Cardiac muscle cell (in vitro differentiated cells and primary cell): ENCODE measurements around the gene PSMC1. TPM values are rescaled to one million over a fixed set of nuclear protein-coding genes. Genes with fewer than 3 reads are reported as not detected.
"Not testable (repeated sequence)": the region's sequence is repeated elsewhere in the genome, so short reads cannot be mapped to it uniquely, and the experiment has no call there.

ENCODE experiments used
- DNase-seq, 2 donors: peaks; one replicate each; pipeline versions ENCODE4 v3.0.0 to v3.0.0-alpha.2; 2010 to 2017; ENCODE audit warnings: low read depth in 1 of 2, low spot score in 1 of 2
- H3K27ac ChIP-seq: fragments of 200-600 bp; sonication (generic); 2 replicates; pipeline ENCODE4 v1.5.1; 2016
- H3K27me3 ChIP-seq: fragments of 200-600 bp; sonication (generic); 2 replicates; pipeline ENCODE4 v1.6.0; 2016; ENCODE audit warnings: control low read depth
- H3K36me3 ChIP-seq: fragments of 200-600 bp; sonication (generic); 2 replicates; pipeline ENCODE4 v1.5.1; 2016; ENCODE audit warnings: control low read depth
- H3K4me1 ChIP-seq: fragments of 200-600 bp; sonication (generic); 2 replicates; pipeline ENCODE4 v1.8.1; 2017; ENCODE audit warnings: low read depth, mild to moderate bottlenecking, mixed run types
- H3K4me3 ChIP-seq: fragments of 200-600 bp; sonication (generic); 2 replicates; pipeline ENCODE4 v1.5.1; 2016; ENCODE audit warnings: mild to moderate bottlenecking
- H3K9me3 ChIP-seq: fragments of 200-600 bp; sonication (generic); 2 replicates; pipeline ENCODE4 v1.5.1; 2017; ENCODE audit warnings: low read depth, mild to moderate bottlenecking, control low read depth
- CTCF ChIP-seq: IDR thresholded peaks from 2 replicates; pipeline ENCODE4 v1.5.1; 2012; ENCODE audit warnings: low read depth, mild to moderate bottlenecking, low read length
- polyA plus RNA-seq: library from polyadenylated mRNA; unstranded; fragments of >200 nt; fragmentation: Nextera tagmentation; extraction: Ambion mirVana; gene quantifications from 2 replicates; pipeline ENCODE4 v1.2.1, GENCODE V29; 2016
- total RNA-seq: library from RNA; depleted of rRNA; stranded (reverse); fragments of >200 nt; gene quantifications from 2 replicates; pipeline ENCODE4 v1.2.3, GENCODE V29; 2016

PSMC1 gene
- total and polyA plus RNA-seq, 2 experiments from 2014 or later, result 164 to 280 TPM

- TF ChIP-seq CTCF, result no peak
- H3K36me3 ChIP-seq, result no peaks in the 10 kb centered on the region
- H3K9me3 ChIP-seq, result no peaks in the 10 kb centered on the region
- DNase-seq, result peak in 1 of 2 donors; percentile 13
- H3K4me3 ChIP-seq, result no peak overlapping the region
- H3K4me1 ChIP-seq, result no peaks in the 10 kb centered on the region
- peaks cover 8% of the 10 kb centered on the region for H3K27me3 ChIP-seq
- no peak overlapping the region for H3K27ac ChIP-seq
Measured at GRCh38 chr14:90239139-90239538, 17.2 kb upstream of the PSMC1 start.

GRCh38 chr14:90242444-90242843 is 13.9 kb upstream of the PSMC1 start:
- no peaks in the 10 kb centered on the region for H3K36me3 ChIP-seq
- no peaks in the 10 kb centered on the region for H3K27me3 ChIP-seq
- TF ChIP-seq CTCF, result no peak
- no peak overlapping the region for H3K27ac ChIP-seq
- no peaks in the 10 kb centered on the region for H3K9me3 ChIP-seq
- H3K4me1 ChIP-seq, result no peaks in the 10 kb centered on the region
- no peak overlapping the region for H3K4me3 ChIP-seq
- DNase-seq, result no peak

- peaks cover 4% of the 10 kb centered on the region for H3K27me3 ChIP-seq
- H3K27ac ChIP-seq, result no peak overlapping the region
- H3K36me3 ChIP-seq, result no peaks in the 10 kb centered on the region
- no peak overlapping the region for H3K4me3 ChIP-seq
- no peak for TF ChIP-seq CTCF
- no peaks in the 10 kb centered on the region for H3K9me3 ChIP-seq
- H3K4me1 ChIP-seq, result no peaks in the 10 kb centered on the region
- no peak for DNase-seq
Measured at GRCh38 chr14:90246936-90247335, 9.4 kb upstream of the PSMC1 start.

- not testable (repeated sequence) for H3K27ac ChIP-seq, H3K9me3 ChIP-seq
Measured at GRCh38 chr14:90247441-90247840, 8.9 kb upstream of the PSMC1 start.

GRCh38 chr14:90248594-90248993 is 7.8 kb upstream of the PSMC1 start:
- Histone ChIP-seq H3K27me3 (peaks cover 21% of the 10 kb centered on the region), H3K36me3 (no peaks in the 10 kb centered on the region), H3K27ac (no peak overlapping the region), H3K9me3 (no peaks in the 10 kb centered on the region), H3K4me1 (no peaks in the 10 kb centered on the region), H3K4me3 (no peak overlapping the region)
- no peak for TF ChIP-seq CTCF
- peak in 1 of 2 donors; percentile 23 for DNase-seq

More at GRCh38 chr14:90247441-90247840, 8.9 kb upstream of the PSMC1 start:
- H3K36me3 ChIP-seq, H3K4me3 ChIP-seq, H3K4me1 ChIP-seq, H3K27me3 ChIP-seq, DNase-seq: not testable (repeated sequence)

- Histone ChIP-seq H3K27ac (no peak overlapping the region), H3K36me3 (no peaks in the 10 kb centered on the region), H3K4me1 (peaks cover 5% of the 10 kb centered on the region), H3K9me3 (no peaks in the 10 kb centered on the region), H3K27me3 (peaks cover 38% of the 10 kb centered on the region), H3K4me3 (no peak overlapping the region)
- TF ChIP-seq CTCF, result no peak
- DNase-seq, result no peak
Measured at GRCh38 chr14:90253826-90254225, 2.5 kb upstream of the PSMC1 start.
